Muscle layer of duodenum (tissue), 2 donors: Measurements from ENCODE around the gene CTTNBP2.
"Not testable (repeated sequence)": the region's sequence is repeated elsewhere in the genome, so short reads cannot be mapped to it uniquely, and the experiment has no call there.

Experiments
- H3K27ac ChIP-seq: one replicate; pipeline ENCODE4 v1.7.0; 2013; ENCODE audit warnings: mild to moderate bottlenecking, low read length
- H3K27me3 ChIP-seq: one replicate; pipeline ENCODE4 v1.7.0; 2013; ENCODE audit warnings: low read depth, mild to moderate bottlenecking, control low read depth, low read length
- H3K36me3 ChIP-seq, 2 donors: one replicate each; pipeline ENCODE4 v1.7.0; 2013; ENCODE audit warnings: low read length in 2 of 2, control low read depth in 1 of 2, mild to moderate bottlenecking in 1 of 2; ENCODE audit not compliant: insufficient read depth in 2 of 2, control insufficient read depth in 1 of 2
- H3K4me1 ChIP-seq, 2 donors: one replicate each; pipeline ENCODE4 v1.7.0; 2013; ENCODE audit warnings: low read length in 2 of 2, mild to moderate bottlenecking in 2 of 2, control low read depth in 1 of 2, moderate library complexity in 1 of 2; ENCODE audit not compliant: insufficient read depth in 2 of 2, control insufficient read depth in 1 of 2
- H3K4me3 ChIP-seq, 2 donors: one replicate each; pipeline ENCODE4 v1.7.0; 2013; ENCODE audit warnings: low read length in 2 of 2, low read depth in 1 of 2, mild to moderate bottlenecking in 1 of 2
- H3K9me3 ChIP-seq, 2 donors: one replicate each; pipeline ENCODE4 v1.7.0; 2013; ENCODE audit warnings: low read length in 2 of 2, control low read depth in 1 of 2, mild to moderate bottlenecking in 1 of 2; ENCODE audit not compliant: control insufficient read depth in 1 of 2
- donor health status: healthy.

The CTTNBP2 gene

GRCh38 chr7:117730390-117730789 is 142.9 kb downstream of the CTTNBP2 start:
- Histone ChIP-seq H3K27me3 (no peaks in the 10 kb centered on the region), H3K9me3 (no peaks in the 10 kb centered on the region), H3K36me3 (peaks cover 0 to 11% of the 10 kb centered on the region in 2 donors), H3K27ac (no peak overlapping the region), H3K4me1 (peaks cover 0 to 3% of the 10 kb centered on the region in 2 donors), H3K4me3 (no peak overlapping the region)

DNA sequence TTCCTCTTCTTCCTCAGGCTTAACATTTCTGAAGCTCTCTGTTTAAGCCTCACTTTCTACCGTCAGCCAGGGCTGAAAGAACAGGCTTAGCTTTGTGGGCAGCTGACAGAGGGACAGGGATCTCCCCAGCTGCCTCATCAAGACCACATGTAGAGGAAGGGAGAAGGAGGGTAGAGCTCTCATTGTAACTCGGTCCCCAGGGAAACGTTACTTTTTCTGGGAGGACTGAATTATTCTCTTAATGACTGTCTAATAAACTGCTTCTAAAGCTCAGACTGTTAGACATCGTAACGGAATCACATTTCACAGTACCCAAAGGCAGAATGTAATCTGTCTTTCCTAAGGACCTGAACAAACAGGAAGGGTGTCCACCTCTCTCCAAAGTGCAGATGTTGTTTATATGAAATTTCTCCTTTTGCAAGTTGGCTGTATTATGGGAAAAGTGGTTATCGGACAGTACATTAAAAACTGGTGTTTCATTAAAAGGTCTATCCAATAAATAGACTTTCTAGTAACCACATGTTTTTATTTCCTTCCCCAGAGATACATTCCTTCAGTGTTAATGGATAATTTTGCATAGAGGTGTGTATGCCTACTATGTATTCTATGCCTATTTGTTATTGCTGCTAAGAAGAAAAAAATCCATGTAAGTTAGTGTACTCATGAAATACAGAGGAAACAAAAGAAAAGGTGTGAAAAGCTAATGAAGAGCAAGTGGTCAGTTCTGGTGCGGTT is 144.2 kb downstream of the CTTNBP2 start:
- Histone ChIP-seq H3K27ac (no peak overlapping the region), H3K4me3 (no peak overlapping the region), H3K4me1 (peaks cover 0 to 3% of the 10 kb centered on the region in 2 donors), H3K36me3 (peaks cover 0 to 6% of the 10 kb centered on the region in 2 donors), H3K27me3 (no peaks in the 10 kb centered on the region), H3K9me3 (no peaks in the 10 kb centered on the region)

DNA sequence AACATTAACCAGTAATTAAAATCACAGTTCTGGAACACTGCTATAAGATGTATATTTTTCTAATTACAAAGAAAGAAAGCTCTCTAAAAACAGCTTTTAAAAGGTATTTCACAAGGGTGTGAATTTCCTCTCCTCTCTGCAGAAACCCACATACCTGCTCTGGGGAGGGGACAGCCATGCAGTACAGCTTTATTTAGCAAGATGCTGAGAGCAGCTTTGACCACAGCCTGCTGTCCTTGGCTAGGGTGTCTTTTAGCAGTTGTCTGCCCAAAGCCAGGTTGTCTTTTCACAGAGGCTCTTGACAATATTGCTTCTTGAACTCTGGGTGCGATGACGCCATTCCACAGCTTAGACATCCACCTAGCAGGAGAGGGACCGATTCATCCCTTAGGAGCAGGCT is 148.3 kb downstream of the CTTNBP2 start:
- Histone ChIP-seq H3K4me1 (no peaks in the 10 kb centered on the region), H3K27me3 (no peaks in the 10 kb centered on the region), H3K4me3 (no peak overlapping the region), H3K36me3 (peaks cover 1 to 6% of the 10 kb centered on the region in 2 donors), H3K9me3 (no peaks in the 10 kb centered on the region), H3K27ac (no peak overlapping the region)

- no peak overlapping the region for H3K27ac ChIP-seq
- H3K9me3 ChIP-seq = no peaks in the 10 kb centered on the region
- peaks cover 0 to 13% of the 10 kb centered on the region in 2 donors for H3K36me3 ChIP-seq
- no peaks in the 10 kb centered on the region for H3K4me1 ChIP-seq
- no peaks in the 10 kb centered on the region for H3K27me3 ChIP-seq
- no peak overlapping the region for H3K4me3 ChIP-seq
Observed at GRCh38 chr7:117719377-117719776, 153.9 kb downstream of the CTTNBP2 start.

GRCh38 chr7:117718116-117718835 is 155.0 kb downstream of the CTTNBP2 start:
- Histone ChIP-seq H3K27ac (no peak overlapping the region), H3K27me3 (no peaks in the 10 kb centered on the region), H3K36me3 (peaks cover 0 to 13% of the 10 kb centered on the region in 2 donors), H3K9me3 (no peaks in the 10 kb centered on the region), H3K4me1 (no peaks in the 10 kb centered on the region), H3K4me3 (no peak overlapping the region)

- Histone ChIP-seq H3K36me3 (peaks cover 0 to 13% of the 10 kb centered on the region in 2 donors), H3K27me3 (no peaks in the 10 kb centered on the region), H3K27ac (no peak overlapping the region), H3K9me3 (no peaks in the 10 kb centered on the region), H3K4me1 (no peaks in the 10 kb centered on the region), H3K4me3 (no peak overlapping the region)
Observed at GRCh38 chr7:117717357-117717756, 155.9 kb downstream of the CTTNBP2 start.

- Histone ChIP-seq H3K27ac (no peak overlapping the region), H3K36me3 (peaks cover 0 to 13% of the 10 kb centered on the region in 2 donors)
Observed at GRCh38 chr7:117716707-117717299, 156.4 kb downstream of the CTTNBP2 start.

DNA sequence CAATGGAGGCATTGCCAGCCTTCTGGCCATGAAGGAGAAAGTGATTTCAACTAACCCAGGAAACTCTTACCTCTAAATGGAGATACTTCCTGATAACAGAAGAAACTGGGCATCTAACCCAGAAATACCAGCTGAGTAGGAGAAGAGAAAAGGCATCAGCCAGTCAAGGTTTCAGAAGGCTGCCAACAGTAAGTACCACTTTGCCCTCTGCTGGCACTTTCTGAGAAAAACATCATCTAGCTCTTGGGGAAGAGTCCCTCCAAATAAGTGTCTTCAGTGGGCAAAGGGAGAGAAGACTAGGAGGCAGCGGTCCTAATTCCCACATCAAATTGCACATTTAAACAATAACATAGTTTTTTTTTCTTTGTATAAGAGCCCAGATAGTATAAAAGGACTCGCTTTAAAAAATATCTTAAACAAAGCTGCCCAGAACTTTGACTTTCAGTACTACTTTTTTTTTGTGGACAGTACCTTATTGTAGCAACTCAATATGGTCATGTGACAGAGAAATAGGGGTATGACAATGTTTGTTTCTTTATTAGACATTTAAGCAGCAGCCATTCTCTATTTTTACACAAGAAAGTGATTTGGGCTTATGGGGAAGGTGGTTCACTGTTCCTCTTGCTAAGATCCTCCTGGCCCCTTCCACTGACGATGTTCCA is 157.3 kb downstream of the CTTNBP2 start:
- no peaks in the 10 kb centered on the region for H3K4me1 ChIP-seq
- peak overlapping the region; percentile 17 for H3K27ac ChIP-seq
- no peaks in the 10 kb centered on the region for H3K9me3 ChIP-seq
- H3K4me3 ChIP-seq = no peak overlapping the region
- peaks cover 0 to 13% of the 10 kb centered on the region in 2 donors for H3K36me3 ChIP-seq
- H3K27me3 ChIP-seq = no peaks in the 10 kb centered on the region

More at GRCh38 chr7:117716707-117717299, 156.4 kb downstream of the CTTNBP2 start:
- H3K27me3 ChIP-seq = no peaks in the 10 kb centered on the region
- no peak overlapping the region for H3K4me3 ChIP-seq
- no peaks in the 10 kb centered on the region for H3K4me1 ChIP-seq
- no peaks in the 10 kb centered on the region for H3K9me3 ChIP-seq

GRCh38 chr7:117711556-117711955 is 161.7 kb downstream of the CTTNBP2 start:
- no peaks in the 10 kb centered on the region for H3K36me3 ChIP-seq
- H3K27me3 ChIP-seq = no peaks in the 10 kb centered on the region
- no peak overlapping the region for H3K4me3 ChIP-seq
- H3K4me1 ChIP-seq = no peaks in the 10 kb centered on the region
- no peaks in the 10 kb centered on the region for H3K9me3 ChIP-seq
- no peak overlapping the region for H3K27ac ChIP-seq

DNA sequence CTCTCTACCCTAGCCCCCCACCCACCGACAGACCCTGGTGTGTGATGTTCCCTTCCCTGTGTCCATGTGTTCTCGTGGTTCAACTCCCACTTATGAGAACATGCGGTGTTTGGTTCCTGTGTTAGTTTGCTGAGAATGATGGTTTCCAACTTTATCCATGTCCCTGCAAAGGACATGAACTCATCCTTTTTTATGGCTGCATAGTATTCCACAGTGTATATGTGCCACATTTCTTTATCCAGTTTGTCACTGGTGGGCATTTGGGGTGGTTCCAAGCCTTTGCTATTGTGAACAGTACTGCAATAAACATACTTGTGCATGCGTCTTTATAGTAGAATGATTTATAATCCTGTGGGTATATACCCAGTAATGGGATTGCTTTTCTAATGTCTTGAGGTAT is 165.1 kb downstream of the CTTNBP2 start:
- H3K4me1 ChIP-seq, H3K9me3 ChIP-seq, H3K36me3 ChIP-seq, H3K4me3 ChIP-seq, H3K27me3 ChIP-seq, H3K27ac ChIP-seq: not testable (repeated sequence)

GRCh38 chr7:117707080-117707479 is 166.2 kb downstream of the CTTNBP2 start:
- no peak overlapping the region for H3K4me3 ChIP-seq
- H3K27me3 ChIP-seq = no peaks in the 10 kb centered on the region
- H3K27ac ChIP-seq = no peak overlapping the region
- no peaks in the 10 kb centered on the region for H3K9me3 ChIP-seq
- H3K4me1 ChIP-seq = no peaks in the 10 kb centered on the region
- H3K36me3 ChIP-seq = no peaks in the 10 kb centered on the region
